ENCODE measurements around the gene GLT1D1.

The GLT1D1 gene

GRCh38 chr12:128817111-128818015 lies 35.9 kb upstream of the GLT1D1 start:
- H3K9me3 Mint-ChIP-seq (ENCODE audit: low read depth), result no peaks in the 10 kb centered on the region
- peaks cover 12% of the 10 kb centered on the region for H3K36me3 Mint-ChIP-seq
- H3K4me1 Mint-ChIP-seq (ENCODE audit: low read depth), result peaks cover 71% of the 10 kb centered on the region
- peak overlapping the region; percentile 19 for H3K27ac Mint-ChIP-seq
- no peaks in the 10 kb centered on the region for H3K27me3 Mint-ChIP-seq
- no peak overlapping the region for H3K4me3 Mint-ChIP-seq

DNA sequence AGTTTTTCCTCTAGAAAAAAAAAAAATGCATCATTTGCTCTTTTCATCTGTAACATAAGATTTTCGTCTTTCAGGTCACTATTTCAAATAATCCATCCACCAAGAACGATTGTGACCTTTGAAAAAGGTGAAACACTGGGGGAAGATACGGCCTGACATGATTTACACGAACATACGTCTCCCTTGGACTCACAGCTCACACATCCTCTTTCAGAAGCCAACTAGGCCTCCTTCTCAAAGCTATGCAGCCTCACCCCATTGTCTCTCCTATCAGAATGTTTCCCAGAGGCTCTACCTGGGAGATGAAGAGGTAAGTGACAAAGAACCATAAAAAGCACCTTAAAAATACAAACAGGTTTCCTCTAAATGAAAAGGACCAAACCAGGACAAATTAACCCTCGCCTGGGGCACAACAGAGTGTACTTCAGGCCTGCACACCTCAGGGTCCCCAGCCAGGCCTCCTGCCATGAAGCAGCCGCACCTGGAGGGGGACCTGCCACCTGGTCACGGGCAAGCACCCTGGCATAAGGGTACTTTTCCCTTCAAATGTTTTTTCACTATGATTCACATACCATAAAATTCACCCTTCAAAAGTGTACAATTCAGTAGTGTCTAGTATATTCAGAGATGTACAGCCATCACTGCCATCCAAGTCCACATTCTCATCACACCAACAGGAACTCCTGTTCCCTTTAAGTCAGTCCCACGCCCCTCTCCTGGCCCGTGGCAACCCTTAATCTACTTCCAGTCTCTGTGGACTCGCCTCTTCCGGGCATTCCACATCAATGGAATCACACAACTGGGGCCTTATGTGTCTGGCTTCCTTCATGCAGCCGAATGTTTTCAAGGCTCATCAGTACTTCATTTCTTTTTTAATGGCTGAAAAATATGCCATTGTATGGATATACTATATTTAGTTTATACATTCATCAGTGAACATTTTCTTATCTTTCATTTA lies 34.9 kb upstream of the GLT1D1 start:
- H3K9me3 Mint-ChIP-seq (ENCODE audit: low read depth), result no peaks in the 10 kb centered on the region
- H3K27me3 Mint-ChIP-seq, result no peaks in the 10 kb centered on the region
- peaks cover 68% of the 10 kb centered on the region for H3K4me1 Mint-ChIP-seq (ENCODE audit: low read depth)
- no peak overlapping the region for H3K4me3 Mint-ChIP-seq
- H3K27ac Mint-ChIP-seq, result peak overlapping the region; percentile 50
- peaks cover 10% of the 10 kb centered on the region for H3K36me3 Mint-ChIP-seq

GRCh38 chr12:128819293-128820144 lies 33.8 kb upstream of the GLT1D1 start:
- no peaks in the 10 kb centered on the region for H3K9me3 Mint-ChIP-seq (ENCODE audit: low read depth)
- no peak overlapping the region for H3K4me3 Mint-ChIP-seq
- H3K4me1 Mint-ChIP-seq (ENCODE audit: low read depth), result peaks cover 64% of the 10 kb centered on the region
- H3K36me3 Mint-ChIP-seq, result peaks cover 6% of the 10 kb centered on the region
- no peaks in the 10 kb centered on the region for H3K27me3 Mint-ChIP-seq
- H3K27ac Mint-ChIP-seq, result no peak overlapping the region

DNA sequence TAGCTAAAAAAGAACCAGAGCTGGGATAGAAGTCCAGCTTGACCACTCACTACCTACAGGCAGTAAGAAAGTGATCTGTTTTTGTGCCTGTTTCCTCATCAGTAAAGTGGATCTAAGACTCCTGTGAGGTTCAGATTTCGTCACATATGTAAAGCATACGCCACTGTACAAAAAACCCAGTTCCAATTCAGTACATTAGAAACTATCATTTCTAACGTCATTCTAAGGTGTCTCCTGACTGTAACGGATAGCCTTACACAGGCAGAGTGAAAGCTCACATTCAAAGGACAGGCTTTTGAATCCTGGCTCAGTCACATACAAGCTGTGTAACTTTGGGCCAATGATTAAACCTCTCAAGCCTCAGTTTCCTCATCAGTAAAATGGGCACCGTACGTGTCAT lies 33.0 kb upstream of the GLT1D1 start:
- peaks cover 3% of the 10 kb centered on the region for H3K36me3 Mint-ChIP-seq
- H3K9me3 Mint-ChIP-seq (ENCODE audit: low read depth), result no peaks in the 10 kb centered on the region
- H3K27me3 Mint-ChIP-seq, result no peaks in the 10 kb centered on the region
- no peak overlapping the region for H3K4me3 Mint-ChIP-seq
- H3K27ac Mint-ChIP-seq, result no peak overlapping the region
- peaks cover 65% of the 10 kb centered on the region for H3K4me1 Mint-ChIP-seq (ENCODE audit: low read depth)

DNA sequence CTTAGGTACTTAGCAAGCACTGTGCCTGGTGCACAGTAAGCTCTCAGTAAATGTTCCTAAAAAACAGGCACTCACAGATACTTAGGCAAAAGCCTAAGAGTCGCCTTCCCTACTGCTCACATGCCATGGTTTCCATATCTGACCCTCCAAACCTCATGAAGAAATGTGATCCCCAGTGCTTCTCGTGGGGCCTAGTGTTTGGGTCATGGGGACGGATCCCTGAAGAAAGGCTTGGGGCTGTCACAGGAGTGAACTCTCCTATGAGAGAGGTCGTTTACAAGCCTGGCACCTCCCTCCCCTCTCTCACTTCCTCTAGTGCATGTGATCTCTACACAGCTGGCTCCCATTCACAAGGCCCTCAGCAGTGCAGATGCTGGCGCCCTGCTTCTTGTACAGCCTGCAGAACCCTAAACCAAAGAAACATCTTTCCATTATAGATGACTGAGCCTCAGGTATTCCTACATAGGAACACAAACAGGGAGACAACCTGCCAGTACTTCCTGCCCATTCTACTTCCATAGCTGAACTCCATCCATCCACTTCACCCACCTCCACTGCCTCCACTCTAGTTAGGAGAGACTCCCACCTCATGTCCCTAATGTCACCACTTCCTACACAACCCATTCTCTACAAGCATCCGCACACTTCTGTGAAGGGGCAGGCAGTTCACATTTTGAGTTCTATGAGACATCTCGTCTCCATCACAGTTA lies 32.4 kb upstream of the GLT1D1 start:
- H3K27ac Mint-ChIP-seq, result peak overlapping the region; percentile 18
- peak overlapping the region; percentile 79 for H3K4me3 Mint-ChIP-seq
- H3K4me1 Mint-ChIP-seq (ENCODE audit: low read depth), result peaks cover 61% of the 10 kb centered on the region
- H3K27me3 Mint-ChIP-seq, result no peaks in the 10 kb centered on the region
- H3K36me3 Mint-ChIP-seq, result peaks cover 3% of the 10 kb centered on the region
- H3K9me3 Mint-ChIP-seq (ENCODE audit: low read depth), result no peaks in the 10 kb centered on the region

DNA sequence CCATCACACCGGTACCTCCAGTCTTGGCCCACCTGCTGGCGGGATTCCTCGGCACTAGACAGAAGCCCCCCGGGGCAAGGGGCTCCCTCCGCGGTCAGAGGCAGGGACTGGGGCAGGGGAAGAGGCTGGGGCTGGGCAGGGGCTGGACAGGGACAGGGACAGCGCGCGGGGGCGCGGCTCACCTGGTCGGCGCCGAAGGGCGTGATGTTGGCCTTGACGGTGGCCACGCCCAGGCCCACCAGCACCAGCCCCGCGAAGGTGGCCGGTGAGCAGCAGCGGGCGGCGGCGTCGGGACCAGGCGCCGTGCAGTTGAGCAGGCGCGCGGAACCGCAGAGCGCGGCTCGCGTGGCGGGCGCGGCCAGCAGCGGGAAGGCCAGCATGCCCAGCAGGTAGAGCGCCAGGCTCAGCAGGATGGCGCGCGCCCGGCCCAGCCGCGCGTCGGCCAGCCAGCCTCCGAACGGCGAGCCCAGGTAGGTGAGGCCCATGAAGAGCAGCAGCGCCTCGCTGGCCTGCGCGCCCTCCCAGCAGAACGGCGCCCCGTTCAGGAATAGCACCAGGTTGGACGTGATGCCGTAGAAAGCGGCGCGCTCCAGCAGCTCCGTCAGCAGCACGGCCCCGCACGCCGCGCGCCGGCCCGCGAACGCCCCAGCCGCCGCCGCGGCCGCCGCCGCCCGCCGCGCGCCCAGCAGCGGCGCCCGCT lies 29.9 kb upstream of the GLT1D1 start:
- no peaks in the 10 kb centered on the region for H3K27me3 Mint-ChIP-seq
- no peaks in the 10 kb centered on the region for H3K9me3 Mint-ChIP-seq (ENCODE audit: low read depth)
- peak overlapping the region; percentile 85 for H3K4me3 Mint-ChIP-seq
- peaks cover 3% of the 10 kb centered on the region for H3K36me3 Mint-ChIP-seq
- no peak overlapping the region for H3K27ac Mint-ChIP-seq
- H3K4me1 Mint-ChIP-seq (ENCODE audit: low read depth), result peaks cover 40% of the 10 kb centered on the region

- H3K36me3 Mint-ChIP-seq, result peaks cover 3% of the 10 kb centered on the region
- H3K27me3 Mint-ChIP-seq, result peaks cover 1% of the 10 kb centered on the region
- H3K4me1 Mint-ChIP-seq (ENCODE audit: low read depth), result peaks cover 36% of the 10 kb centered on the region
- H3K9me3 Mint-ChIP-seq (ENCODE audit: low read depth), result no peaks in the 10 kb centered on the region
- peak within 1 kb of the TSS; percentile 85 for H3K4me3 Mint-ChIP-seq
- peak within 1 kb of the TSS; percentile 68 for H3K27ac Mint-ChIP-seq
Measured at GRCh38 chr12:128823916-128824839, 29.1 kb upstream of the GLT1D1 start, which contains the start of gene SLC15A4. TSS of gene SLC15A4 (minus strand) at chr12:128823958. CDS start at chr12:128823943, 15 bp downstream.

- Mint-ChIP-seq H3K4me3 (peak overlapping the region; percentile 18), H3K27me3 (peaks cover 3% of the 10 kb centered on the region), H3K4me1 (ENCODE audit: low read depth) (peaks cover 22% of the 10 kb centered on the region), H3K27ac (no peak overlapping the region), H3K9me3 (ENCODE audit: low read depth) (no peaks in the 10 kb centered on the region), H3K36me3 (peaks cover 3% of the 10 kb centered on the region)
Measured at GRCh38 chr12:128825835-128826234, 27.4 kb upstream of the GLT1D1 start.

DNA sequence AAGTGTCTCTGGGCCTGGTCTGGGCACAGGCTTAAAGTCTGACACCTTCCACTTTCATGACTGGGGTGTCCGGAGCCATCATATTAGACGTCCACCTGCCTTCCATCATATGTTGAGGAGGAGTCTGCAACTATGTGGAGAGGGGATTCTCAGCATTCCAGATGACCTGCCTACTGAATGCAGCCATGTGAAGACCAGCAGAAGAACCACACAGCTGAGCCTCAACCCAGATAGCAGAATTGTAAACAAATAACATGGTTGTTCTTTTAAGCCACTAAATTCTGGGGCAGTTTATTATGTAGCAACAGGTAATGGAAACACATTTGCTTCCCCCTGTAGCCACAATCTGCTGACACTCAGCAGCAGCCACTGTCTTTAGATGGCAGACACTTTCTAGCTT lies 25.6 kb upstream of the GLT1D1 start:
- Mint-ChIP-seq H3K27me3 (peaks cover 4% of the 10 kb centered on the region), H3K4me1 (ENCODE audit: low read depth) (peaks cover 7% of the 10 kb centered on the region), H3K27ac (no peak overlapping the region), H3K9me3 (ENCODE audit: low read depth) (no peaks in the 10 kb centered on the region), H3K4me3 (no peak overlapping the region), H3K36me3 (no peaks in the 10 kb centered on the region)

GRCh38 chr12:128829861-128830504 lies 23.3 kb upstream of the GLT1D1 start:
- H3K36me3 Mint-ChIP-seq, result no peaks in the 10 kb centered on the region
- H3K9me3 Mint-ChIP-seq (ENCODE audit: low read depth), result no peaks in the 10 kb centered on the region
- no peak overlapping the region for H3K4me3 Mint-ChIP-seq
- H3K27ac Mint-ChIP-seq, result no peak overlapping the region
- H3K4me1 Mint-ChIP-seq (ENCODE audit: low read depth), result peaks cover under 1% of the 10 kb centered on the region
- H3K27me3 Mint-ChIP-seq, result peaks cover 4% of the 10 kb centered on the region

GRCh38 chr12:128830505-128830893 lies 22.8 kb upstream of the GLT1D1 start:
- Mint-ChIP-seq H3K27me3 (peaks cover 4% of the 10 kb centered on the region), H3K27ac (no peak overlapping the region), H3K9me3 (ENCODE audit: low read depth) (no peaks in the 10 kb centered on the region), H3K36me3 (no peaks in the 10 kb centered on the region), H3K4me1 (ENCODE audit: low read depth) (no peaks in the 10 kb centered on the region), H3K4me3 (no peak overlapping the region)

- Mint-ChIP-seq H3K27me3 (peaks cover 7% of the 10 kb centered on the region), H3K9me3 (ENCODE audit: low read depth) (no peaks in the 10 kb centered on the region), H3K36me3 (no peaks in the 10 kb centered on the region), H3K4me3 (no peak overlapping the region), H3K4me1 (ENCODE audit: low read depth) (no peaks in the 10 kb centered on the region), H3K27ac (no peak overlapping the region)
Measured at GRCh38 chr12:128833418-128833817, 19.9 kb upstream of the GLT1D1 start.

Data from activated naive CD8-positive, alpha-beta T cell (primary cell).